Stimulated activated CD8-positive, alpha-beta memory T cell treated with anti-CD3 and anti-CD28 coated beads, Interleukin-4, amount 100 ng/mL, for 24 hours (primary cell): ENCODE measurements around the gene PGBD5.

Experiments
- DNase-seq: peaks from one replicate; pipeline ENCODE4 v3.0.0-alpha.2; 2020; ENCODE audit warnings: low read depth

Gene PGBD5

GRCh38 chr1:230396966-230397365 is 29.2 kb downstream of the PGBD5 start:
- no peak for DNase-seq

GRCh38 chr1:230395932-230396331 is 30.2 kb downstream of the PGBD5 start:
- DNase-seq: no peak

GRCh38 chr1:230394741-230395140 is 31.4 kb downstream of the PGBD5 start:
- no peak for DNase-seq

DNA sequence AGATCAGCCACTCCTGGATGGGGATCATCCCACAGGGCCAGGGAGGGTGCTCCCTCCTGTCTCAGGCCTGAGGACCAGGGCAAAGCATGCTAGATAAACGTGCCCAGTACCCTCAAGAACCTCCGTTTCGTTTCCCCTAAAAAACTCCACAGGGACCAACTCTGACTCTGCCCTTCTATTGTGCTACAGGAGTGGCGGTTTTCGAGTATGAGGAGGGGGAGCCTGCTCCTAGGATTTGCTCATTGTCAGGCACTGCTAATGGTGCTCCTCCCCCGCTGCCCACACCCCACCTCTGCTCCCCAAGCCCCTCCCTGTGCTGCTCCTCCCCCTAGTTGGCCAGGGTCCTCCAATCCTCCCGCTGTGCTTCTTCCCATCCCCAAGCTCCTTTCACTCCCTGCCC is 32.0 kb downstream of the PGBD5 start:
- DNase-seq: no peak

DNA sequence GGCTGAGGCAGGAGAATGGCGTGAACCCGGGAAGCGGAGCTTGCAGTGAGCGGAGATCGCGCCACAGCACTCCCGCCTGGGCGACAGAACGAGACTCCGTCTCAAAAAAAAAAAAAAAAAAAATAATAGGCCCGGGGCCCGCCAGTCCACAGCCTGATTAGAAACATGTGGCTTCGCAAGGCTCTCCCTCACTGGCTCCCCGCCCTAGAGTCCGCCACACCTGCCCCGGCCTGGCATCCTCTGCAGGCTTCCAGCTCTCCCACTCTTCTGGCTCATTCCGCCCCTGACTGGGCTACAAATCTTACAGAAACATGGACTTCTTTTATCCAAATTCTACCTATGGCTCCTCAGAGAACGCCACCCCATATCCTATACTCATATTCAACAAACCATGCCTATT is 32.4 kb downstream of the PGBD5 start:
- DNase-seq: no peak

DNA sequence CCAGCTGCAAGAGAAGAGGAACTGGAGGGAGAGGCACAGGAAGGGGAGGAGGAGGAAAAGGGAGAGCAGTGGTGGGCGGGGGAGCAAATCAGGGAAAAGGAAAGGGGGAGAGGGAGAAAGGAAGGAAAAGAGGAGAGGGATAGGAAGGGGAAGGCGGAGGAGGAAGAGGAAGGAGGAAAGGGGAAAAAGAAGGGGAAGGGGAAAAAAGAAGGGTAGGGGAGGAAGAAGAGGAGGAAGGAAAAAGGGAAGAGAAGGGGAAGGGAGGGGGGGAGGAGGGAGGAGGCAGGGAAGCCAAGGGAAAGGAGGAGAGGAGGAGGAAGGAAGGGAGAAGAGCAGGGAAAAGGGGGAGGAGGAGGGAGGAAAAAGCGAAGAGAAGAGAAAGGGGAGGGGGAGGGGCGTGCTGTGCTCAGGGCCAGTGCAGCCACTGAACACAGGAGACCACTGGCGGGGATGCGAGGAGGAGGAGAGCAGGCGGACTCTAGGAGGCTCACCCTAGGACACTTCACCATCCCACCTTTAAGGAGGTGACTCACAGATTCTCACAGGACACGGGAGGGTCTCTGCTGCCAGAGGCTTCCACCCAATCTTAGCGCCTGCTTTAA is 33.1 kb downstream of the PGBD5 start:
- DNase-seq: no peak

DNA sequence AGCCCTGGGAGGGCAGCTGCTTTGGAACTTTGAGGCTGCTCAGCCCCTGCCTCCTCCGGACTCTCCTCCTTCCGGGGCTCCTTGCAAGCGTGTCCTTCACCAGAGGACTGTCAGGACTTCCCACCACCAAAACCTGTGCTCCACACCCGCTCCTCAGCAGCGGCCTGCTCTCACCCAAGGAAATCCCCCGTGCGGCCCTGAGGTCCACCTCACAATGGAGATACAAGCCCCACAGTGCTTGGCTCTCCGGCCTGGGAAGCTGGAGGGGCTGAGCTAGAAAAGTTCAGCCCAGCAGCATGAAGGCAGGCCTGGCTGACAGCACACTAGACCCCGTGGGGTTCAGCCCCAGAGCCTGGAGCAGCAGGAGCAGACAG is 33.6 kb downstream of the PGBD5 start:
- no peak for DNase-seq

DNA sequence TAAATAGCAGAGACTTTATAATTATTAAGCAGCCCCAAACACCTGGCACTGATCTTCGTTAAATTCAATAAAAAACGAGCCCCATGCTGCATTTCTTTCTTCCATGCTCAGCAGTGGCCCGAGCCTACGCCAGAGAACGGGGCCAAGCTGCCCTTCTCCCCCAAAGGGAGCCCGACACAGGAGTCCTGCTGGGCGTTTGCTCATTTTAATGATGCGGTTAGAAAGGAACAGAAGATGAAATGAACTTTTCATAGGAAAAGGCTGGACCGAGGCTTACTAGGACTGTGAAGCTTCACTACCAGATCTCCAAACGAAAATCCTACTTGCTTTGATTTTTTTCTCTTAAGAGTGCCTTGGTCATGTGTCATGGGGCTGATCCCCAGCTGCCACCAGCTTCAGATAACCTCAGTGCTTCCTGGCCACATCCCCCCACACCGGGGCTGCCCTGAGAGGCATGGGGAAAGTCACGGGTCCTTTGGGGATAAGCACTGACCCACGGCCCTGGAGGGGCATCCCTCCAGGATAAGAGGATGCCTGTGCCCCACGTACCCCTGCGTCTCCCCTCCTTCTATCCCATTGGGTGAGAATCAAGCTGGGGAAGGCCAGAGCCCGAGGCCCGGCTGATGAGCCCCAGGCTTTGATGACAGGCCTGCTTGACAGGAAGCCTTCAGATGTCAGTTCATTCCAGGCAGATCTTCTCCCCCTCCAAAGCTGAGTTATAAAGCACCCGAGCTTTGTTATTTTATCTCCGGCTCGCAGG is 34.2 kb downstream of the PGBD5 start:
- DNase-seq: no peak

GRCh38 chr1:230390371-230390770 is 35.8 kb downstream of the PGBD5 start:
- no peak for DNase-seq

DNA sequence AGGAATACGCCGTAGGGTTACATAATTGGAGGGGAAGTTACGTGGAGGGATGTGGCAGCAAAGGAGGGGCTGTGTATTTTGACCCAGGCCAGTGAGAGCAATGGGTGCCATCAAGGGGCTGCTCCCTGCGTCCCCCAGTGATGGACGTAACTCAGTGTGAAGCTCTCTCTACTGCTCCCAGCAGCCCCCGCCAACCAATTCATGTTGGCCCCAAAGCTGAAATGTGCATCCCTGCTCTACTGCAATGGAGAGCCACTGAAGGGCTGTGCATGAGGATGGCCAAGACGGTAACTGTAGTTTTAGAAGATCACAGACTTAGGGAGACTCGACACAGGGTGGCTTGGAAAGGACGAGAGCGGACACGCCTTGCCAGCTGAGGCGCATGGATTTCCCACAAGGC is 38.3 kb downstream of the PGBD5 start:
- DNase-seq: no peak

DNA sequence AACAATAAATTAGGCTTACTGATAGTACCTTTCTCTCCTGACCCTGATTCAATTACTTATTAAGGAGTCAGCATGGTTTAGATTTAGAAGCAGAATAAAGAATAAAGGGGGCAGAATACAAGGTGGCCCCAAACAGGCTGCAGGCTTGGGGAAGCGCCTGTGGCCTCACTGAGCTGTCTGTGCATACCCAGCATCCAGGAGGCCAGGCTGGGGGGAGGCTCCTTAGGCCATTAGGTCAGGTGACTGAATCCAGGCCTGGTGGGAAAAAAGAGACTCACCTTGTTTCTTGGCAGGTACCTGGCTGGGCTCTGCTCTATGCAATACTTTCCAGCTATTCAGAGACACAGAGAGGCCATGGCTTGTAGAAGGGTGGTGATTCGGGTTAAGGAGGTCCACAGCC is 38.8 kb downstream of the PGBD5 start:
- no peak for DNase-seq

DNA sequence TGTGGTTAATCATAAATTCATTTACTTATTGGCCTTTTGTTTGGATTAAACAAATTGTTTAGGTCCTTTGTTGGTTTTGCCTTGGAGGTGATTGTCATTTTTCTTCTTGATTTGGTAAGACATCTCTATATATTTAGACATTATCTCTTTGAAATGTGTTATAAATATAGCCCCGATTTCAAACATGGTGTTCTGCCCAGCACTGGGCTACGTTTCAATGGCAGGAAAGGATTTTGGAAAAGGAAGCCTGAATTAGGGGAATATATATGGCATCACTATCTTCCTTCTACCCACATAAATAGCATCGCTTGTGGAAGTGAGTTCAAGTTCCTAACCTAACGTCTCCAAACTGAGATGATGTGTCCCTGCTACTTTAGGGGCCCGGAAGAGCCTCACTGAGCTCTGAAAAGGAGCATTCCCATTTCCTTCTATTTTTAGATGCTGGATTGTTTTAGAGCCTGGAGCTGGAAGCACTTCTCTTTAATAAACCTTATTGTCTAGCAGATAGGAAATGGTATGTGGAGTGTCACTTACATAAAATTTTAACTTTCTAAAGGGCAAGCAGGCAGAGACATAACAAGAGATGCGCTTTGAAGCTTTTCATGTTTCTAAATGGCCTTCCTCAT is 39.4 kb downstream of the PGBD5 start:
- no peak for DNase-seq

DNA sequence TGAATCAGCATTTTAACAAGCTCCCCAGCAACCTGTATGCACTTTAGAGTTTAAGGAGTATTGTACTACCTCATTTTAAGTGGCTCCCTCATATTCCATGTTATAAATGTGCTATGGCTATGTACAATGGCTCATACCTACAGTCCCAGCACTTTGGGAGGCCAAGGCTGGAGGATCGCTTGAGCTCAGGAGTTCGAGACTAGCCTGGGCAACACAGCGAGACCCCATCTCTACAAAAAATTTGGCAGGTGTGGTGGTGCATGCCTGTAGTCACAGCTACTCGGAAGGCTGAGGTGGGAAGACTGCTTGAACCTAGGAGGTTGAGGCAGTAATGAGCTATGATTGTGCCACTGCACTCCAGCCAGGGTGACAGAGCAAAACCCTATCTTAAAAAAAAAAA is 40.2 kb downstream of the PGBD5 start:
- DNase-seq: no peak

DNA sequence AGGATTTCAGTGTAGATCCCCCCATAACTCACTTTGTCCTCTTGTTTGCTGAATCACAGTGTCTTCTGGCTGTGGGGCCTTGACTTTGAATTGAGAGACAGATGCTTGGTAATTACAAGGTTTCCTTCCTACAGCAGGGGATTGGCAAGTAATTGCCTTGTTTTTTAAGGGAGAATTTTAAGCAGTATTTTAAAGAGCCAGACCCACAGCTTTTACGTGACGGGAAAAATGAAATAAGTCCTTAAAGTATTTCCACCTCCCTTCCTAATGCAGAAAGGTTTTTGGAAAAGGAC is 41.0 kb downstream of the PGBD5 start:
- no peak for DNase-seq

DNA sequence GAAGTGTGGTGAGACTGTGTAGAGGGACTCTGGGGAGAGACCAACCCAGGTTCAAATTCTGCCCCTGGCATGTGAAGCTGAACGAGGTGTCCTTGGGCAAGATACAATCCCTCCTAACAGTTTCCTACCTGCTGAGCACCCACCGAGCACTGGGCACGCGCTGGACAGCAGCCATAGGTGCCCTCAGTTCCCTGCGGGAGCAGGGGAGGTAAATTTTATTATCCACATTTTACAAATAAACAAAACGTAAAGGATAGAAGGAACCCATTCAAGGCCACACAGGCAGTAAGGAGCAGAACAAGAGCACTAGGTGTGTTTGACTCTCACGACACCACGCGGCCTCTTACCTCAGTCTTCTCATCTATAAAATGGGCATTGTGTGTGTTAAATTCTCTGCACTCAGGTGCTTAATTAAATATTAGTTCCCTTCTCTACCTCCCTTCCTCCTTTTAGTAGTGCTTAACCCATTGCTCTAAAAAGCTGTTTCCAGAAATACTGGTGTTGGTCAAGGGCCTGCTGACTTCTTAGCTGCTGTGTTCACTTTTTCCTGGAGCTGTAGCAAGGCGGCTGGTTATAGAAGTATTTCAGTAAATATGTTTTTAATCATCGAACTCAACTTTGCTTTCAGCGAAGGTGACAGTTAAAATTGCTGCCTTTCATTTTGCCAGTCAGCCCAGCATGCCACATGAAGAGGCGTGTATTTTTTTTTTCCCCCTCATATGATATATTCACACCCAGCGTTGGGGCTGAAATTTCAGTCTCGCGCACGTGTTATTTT is 41.6 kb downstream of the PGBD5 start:
- DNase-seq: no peak

- DNase-seq: no peak
Observed at GRCh38 chr1:230383425-230383824, 42.7 kb downstream of the PGBD5 start.

DNA sequence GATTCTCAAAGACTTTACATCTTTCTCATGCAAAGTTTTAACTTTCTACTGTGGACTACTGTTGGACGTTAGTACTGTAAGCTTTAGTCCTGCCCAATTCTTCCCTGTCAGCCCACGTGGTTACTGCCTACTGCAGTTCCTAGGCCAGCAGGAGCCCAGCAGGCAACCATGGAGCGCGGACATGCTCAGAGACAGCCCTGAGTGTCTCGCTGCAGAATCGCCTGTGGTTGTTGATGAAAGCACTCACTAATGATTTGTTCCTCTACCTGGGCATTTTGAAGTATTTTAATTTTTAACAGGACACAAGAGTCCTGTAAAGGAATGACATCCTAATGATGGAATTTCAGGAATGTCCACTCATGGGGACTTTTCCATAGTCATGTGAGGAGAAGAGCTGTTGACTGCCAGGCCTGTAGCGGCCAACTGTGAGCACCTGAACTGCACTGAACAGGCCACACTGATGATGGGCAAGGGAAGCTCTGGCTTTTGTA is 44.1 kb downstream of the PGBD5 start:
- DNase-seq: no peak

DNA sequence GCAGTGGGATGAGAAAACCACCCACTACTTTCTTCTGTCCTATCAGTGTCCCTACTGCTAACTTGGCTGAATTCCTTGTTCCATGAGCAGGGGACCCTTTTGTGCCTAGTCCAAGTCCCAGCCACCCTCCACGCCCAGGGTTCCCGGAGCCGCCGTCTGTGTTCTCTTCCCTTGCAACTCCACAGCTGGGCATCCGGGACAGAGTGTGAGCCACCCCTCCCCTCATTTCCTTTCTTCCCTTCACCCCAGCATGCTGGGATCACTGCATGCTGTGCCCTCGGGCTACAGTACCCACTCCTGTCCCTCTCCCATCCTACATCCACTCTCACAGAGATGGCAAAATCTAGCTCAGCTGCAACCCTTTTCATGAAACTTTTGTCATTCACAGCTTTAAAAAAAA is 44.5 kb downstream of the PGBD5 start:
- no peak for DNase-seq

- DNase-seq: no peak
Observed at GRCh38 chr1:230381049-230381467, 45.1 kb downstream of the PGBD5 start.

GRCh38 chr1:230379928-230380327 is 46.2 kb downstream of the PGBD5 start:
- no peak for DNase-seq

DNA sequence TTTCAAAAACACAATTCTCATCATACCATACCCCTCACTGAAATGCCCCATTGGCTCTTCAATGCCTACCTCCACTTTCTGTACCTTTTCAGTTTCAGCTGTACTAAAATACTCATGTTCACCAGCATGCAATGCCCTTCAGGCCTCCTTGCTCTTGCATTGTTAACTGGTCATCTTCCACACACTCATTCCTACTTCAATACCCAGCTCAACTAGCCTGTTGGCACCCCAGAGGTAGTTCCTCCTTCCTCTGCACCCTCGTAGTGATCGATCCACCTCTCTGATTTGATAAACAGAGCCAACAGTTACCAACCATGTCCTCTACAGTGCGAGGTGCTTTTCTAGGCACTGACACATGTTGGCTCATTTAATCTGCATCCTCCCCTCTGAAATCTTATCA is 46.7 kb downstream of the PGBD5 start:
- DNase-seq: no peak

- no peak for DNase-seq
Observed at GRCh38 chr1:230377851-230378250, 48.3 kb downstream of the PGBD5 start.

- DNase-seq: no peak
Observed at GRCh38 chr1:230377324-230377723, 48.8 kb downstream of the PGBD5 start.
